Activated T-helper 17 cell treated with anti-CD3 and anti-CD28 coated beads, Interleukin-2, amount 50 U/mL, for 72 hours (primary cell): ENCODE data around the gene TAF9. TPM values are rescaled to one million over a fixed set of nuclear protein-coding genes. Genes with fewer than 3 reads are reported as not detected.

Experiments used
- ATAC-seq: fragments of 150-1000 bp; cut with Tn5 transposase; replicated peaks from 2 replicates; pipeline ENCODE4 v1.10.0; 2021; ENCODE audit warnings: mild to moderate bottlenecking, moderate library complexity
- H3K27ac Mint-ChIP-seq: one replicate; pipeline ENCODE4 v1.8.0; 2022; ENCODE audit warnings: mixed read lengths
- H3K27me3 Mint-ChIP-seq: one replicate; pipeline ENCODE4 v1.8.0; 2022; ENCODE audit warnings: mixed read lengths
- H3K36me3 Mint-ChIP-seq: one replicate; pipeline ENCODE4 v1.8.0; 2022; ENCODE audit warnings: low read depth, mild to moderate bottlenecking, mixed read lengths
- H3K4me1 Mint-ChIP-seq: one replicate; pipeline ENCODE4 v1.8.0; 2022; ENCODE audit warnings: mixed read lengths
- H3K4me3 Mint-ChIP-seq: one replicate; pipeline ENCODE4 v1.8.0; 2022; ENCODE audit warnings: mild to moderate bottlenecking, mixed read lengths
- H3K9me3 Mint-ChIP-seq: one replicate; pipeline ENCODE4 v1.8.0; 2022; ENCODE audit warnings: mixed read lengths
- total RNA-seq, 2 donors: library from RNA; stranded (reverse); gene quantifications; one replicate each; pipeline ENCODE4 v1.2.3, GENCODE V29; 2022

TAF9 gene
- total RNA-seq, 2 donors from 2014 or later, result 60.0 to 89.0 TPM

- no peaks in the 10 kb centered on the region for H3K9me3 Mint-ChIP-seq
- H3K4me1 Mint-ChIP-seq, result no peaks in the 10 kb centered on the region
- no peak for ATAC-seq
- no peaks in the 10 kb centered on the region for H3K27me3 Mint-ChIP-seq
- no peak overlapping the region for H3K4me3 Mint-ChIP-seq
- no peak overlapping the region for H3K27ac Mint-ChIP-seq
- peaks cover 50% of the 10 kb centered on the region for H3K36me3 Mint-ChIP-seq
Observed at GRCh38 chr5:69315972-69316371, 53.3 kb downstream of the TAF9 start.

Other genes with a start within 250 kb of the TAF9 start
- 100 to 1,000 TPM; 175 to 220 TPM for gene CCNB1, start 202.4 kb downstream of the TAF9 start, total RNA-seq
- 10 to 100 TPM; 36.0 to 49.4 TPM for gene CENPH, start 179.9 kb downstream of the TAF9 start, total RNA-seq
- 10 to 100 TPM; 37.5 to 52.4 TPM for gene CDK7, start 134.6 kb downstream of the TAF9 start, total RNA-seq
- 10 to 100 TPM; 12.6 to 17.8 TPM for gene CCDC125, start 36.7 kb downstream of the TAF9 start, total RNA-seq
- 10 to 100 TPM; 52.3 to 76.4 TPM for gene AK6, start within 50 bp of the TAF9 start, total RNA-seq
- 10 to 100 TPM; 25.8 to 28.2 TPM for gene RAD17, start 298 bp upstream of the TAF9 start, total RNA-seq
- gene MARVELD2, start 45.6 kb upstream of the TAF9 start, total RNA-seq, result under 1 TPM; 0.37 to 0.69 TPM
- 1 to 10 TPM in 1 of 2 donors, under 1 TPM in 1; 0.76 to 4.4 TPM for gene OCLN, start 123.3 kb upstream of the TAF9 start, total RNA-seq
- 10 to 100 TPM; 52.9 to 59.0 TPM for gene GTF2H2C, start 190.7 kb upstream of the TAF9 start, total RNA-seq